ENCODE measurements around the gene SRBD1. TPM values are rescaled to one million over a fixed set of nuclear protein-coding genes. Genes with fewer than 3 reads are reported as not detected.

Gene SRBD1
- total RNA-seq, 1 experiment from 2014 or later: 14.4 TPM

GRCh38 chr2:45445037-45445436, 166.0 kb downstream of the SRBD1 start:
- TF ChIP-seq CTCF (IDR thresholded peaks at IDR 0.05; ENCODE audit: unreplicated experiment): no peak
- no peak for DNase-seq
- intact Hi-C loops (cut with micrococcal nuclease; ENCODE audit: unreplicated experiment): no loop called here
- Mint-ChIP-seq H3K9me3 (ENCODE audit: low read depth, unreplicated experiment) (no peaks in the 10 kb centered on the region), H3K27ac (ENCODE audit: unreplicated experiment) (no peak overlapping the region), H3K36me3 (ENCODE audit: insufficient read depth, unreplicated experiment) (no peaks in the 10 kb centered on the region), H3K27me3 (ENCODE audit: unreplicated experiment) (no peaks in the 10 kb centered on the region), H3K4me1 (ENCODE audit: low read depth, unreplicated experiment) (no peaks in the 10 kb centered on the region), H3K4me3 (ENCODE audit: low read depth, unreplicated experiment) (no peak overlapping the region)
- CTCF ChIA-PET: no interaction called here
- no TSS peak for BruUV-seq (replicated peaks)

- CTCF ChIA-PET: no interaction called here
Measured at GRCh38 chr2:45443012-45443411, 168.1 kb downstream of the SRBD1 start.

GRCh38 chr2:45442026-45442425, 169.0 kb downstream of the SRBD1 start:
- no peak overlapping the region for H3K4me3 Mint-ChIP-seq (ENCODE audit: low read depth, unreplicated experiment)
- H3K27ac Mint-ChIP-seq (ENCODE audit: unreplicated experiment): no peak overlapping the region
- H3K27me3 Mint-ChIP-seq (ENCODE audit: unreplicated experiment): no peaks in the 10 kb centered on the region
- CTCF ChIA-PET: no interaction called here
- no peaks in the 10 kb centered on the region for H3K4me1 Mint-ChIP-seq (ENCODE audit: low read depth, unreplicated experiment)
- TF ChIP-seq CTCF (IDR thresholded peaks at IDR 0.05; ENCODE audit: unreplicated experiment): no peak
- no peaks in the 10 kb centered on the region for H3K9me3 Mint-ChIP-seq (ENCODE audit: low read depth, unreplicated experiment)
- no peaks in the 10 kb centered on the region for H3K36me3 Mint-ChIP-seq (ENCODE audit: insufficient read depth, unreplicated experiment)
- BruUV-seq (replicated peaks): no TSS peak
- no peak for DNase-seq
- intact Hi-C loops (cut with micrococcal nuclease; ENCODE audit: unreplicated experiment): loop anchor here (5.0 kb wide), 1 partner anchor 460 kb away; no protein-coding TSS in a partner anchor

More at GRCh38 chr2:45443012-45443411, 168.1 kb downstream of the SRBD1 start:
- Mint-ChIP-seq H3K27ac (ENCODE audit: unreplicated experiment) (no peak overlapping the region), H3K27me3 (ENCODE audit: unreplicated experiment) (no peaks in the 10 kb centered on the region), H3K9me3 (ENCODE audit: low read depth, unreplicated experiment) (no peaks in the 10 kb centered on the region), H3K4me1 (ENCODE audit: low read depth, unreplicated experiment) (no peaks in the 10 kb centered on the region), H3K36me3 (ENCODE audit: insufficient read depth, unreplicated experiment) (no peaks in the 10 kb centered on the region), H3K4me3 (ENCODE audit: low read depth, unreplicated experiment) (no peak overlapping the region)
- TF ChIP-seq CTCF (IDR thresholded peaks at IDR 0.05; ENCODE audit: unreplicated experiment): no peak
- intact Hi-C loops (cut with micrococcal nuclease; ENCODE audit: unreplicated experiment): loop anchor here (5.0 kb wide), 1 partner anchor 461 kb away; no protein-coding TSS in a partner anchor
- DNase-seq: no peak
- no TSS peak for BruUV-seq (replicated peaks)

- TF ChIP-seq CTCF (IDR thresholded peaks at IDR 0.05; ENCODE audit: unreplicated experiment): no peak
- Mint-ChIP-seq H3K36me3 (ENCODE audit: insufficient read depth, unreplicated experiment) (no peaks in the 10 kb centered on the region), H3K27me3 (ENCODE audit: unreplicated experiment) (no peaks in the 10 kb centered on the region), H3K27ac (ENCODE audit: unreplicated experiment) (no peak overlapping the region), H3K4me3 (ENCODE audit: low read depth, unreplicated experiment) (no peak overlapping the region), H3K4me1 (ENCODE audit: low read depth, unreplicated experiment) (no peaks in the 10 kb centered on the region), H3K9me3 (ENCODE audit: low read depth, unreplicated experiment) (no peaks in the 10 kb centered on the region)
- BruUV-seq (replicated peaks): no TSS peak
- DNase-seq: no peak
- intact Hi-C loops (cut with micrococcal nuclease; ENCODE audit: unreplicated experiment): loop anchor here (5.0 kb wide), 1 partner anchor 459 kb away; no protein-coding TSS in a partner anchor
- CTCF ChIA-PET: no interaction called here
Measured at GRCh38 chr2:45441571-45441970, 169.5 kb downstream of the SRBD1 start.
